IMR-90 (cell line): ENCODE results near the gene CRYBG2. TPM values are rescaled to one million over a fixed set of nuclear protein-coding genes. Genes with fewer than 3 reads are reported as not detected.

ENCODE experiments used
- ATAC-seq: fragments of 200-7000 bp; cut with Tn5 transposase; 2 replicates; pipeline ENCODE4 v1.9.1; 2020; ENCODE audit warnings: low read depth, mild to moderate bottlenecking, moderate library complexity
- BruUV-seq: library from RNA; stranded (reverse); fragments of 400-500 nt; replicated peaks from 2 replicates; lab custom pipeline; 2021; lab: Mats Ljungman, UMichigan
- CTCF ChIA-PET: fragments of 300-600 bp; formaldehyde crosslinking; extraction: SDS; loops from one replicate; lab custom pipeline; 2021; ENCODE audit warnings: antibody characterized with exemption; lab: Yijun Ruan, JAX
- POLR2A ChIA-PET: fragments of 300-600 bp; sonication (Branson Sonifier 250); formaldehyde crosslinking; loops from one replicate; lab custom pipeline; 2022; ENCODE audit warnings: antibody characterized with exemption; ENCODE audit not compliant: unreplicated experiment; lab: Charles Lee
- DNase-seq: peaks from one replicate; pipeline ENCODE4 v3.0.0; 2013
- H2AFZ ChIP-seq: replicated peaks from 2 replicates; pipeline ENCODE3; 2013; ENCODE audit warnings: low read length, mild to moderate bottlenecking; ENCODE audit not compliant: poor library complexity
- H2AK5ac ChIP-seq: 2 replicates; pipeline ENCODE4 v1.6.1; 2013; ENCODE audit warnings: low read depth, low read length, inconsistent platforms
- H2AK9ac ChIP-seq: replicated peaks from 2 replicates; pipeline ENCODE3; 2013; ENCODE audit warnings: mild to moderate bottlenecking, low read depth, low read length, moderate library complexity; ENCODE audit not compliant: poor library complexity
- H2BK120ac ChIP-seq: 2 replicates; pipeline ENCODE4 v1.6.1; 2013; ENCODE audit warnings: low read depth, low read length, inconsistent platforms
- H2BK15ac ChIP-seq: 3 replicates; pipeline ENCODE4 v1.6.1; 2013; ENCODE audit warnings: low read depth, low read length, inconsistent platforms
- H2BK20ac ChIP-seq: 2 replicates; pipeline ENCODE4 v1.6.1; 2013; ENCODE audit warnings: low read depth, mild to moderate bottlenecking, inconsistent platforms, low read length, moderate library complexity
- H2BK5ac ChIP-seq: 2 replicates; pipeline ENCODE4 v1.6.1; 2013; ENCODE audit warnings: mild to moderate bottlenecking, low read depth, low read length, inconsistent platforms; ENCODE audit not compliant: poor library complexity, severe bottlenecking
- H3K14ac ChIP-seq: replicated peaks from 2 replicates; pipeline ENCODE4 v1.6.1; 2013; ENCODE audit warnings: low read depth, low read length, inconsistent platforms
- H3K18ac ChIP-seq: 2 replicates; pipeline ENCODE4 v1.6.1; 2013; ENCODE audit warnings: low read depth, low read length, control low read depth
- H3K23ac ChIP-seq: 2 replicates; pipeline ENCODE4 v1.6.1; 2013; ENCODE audit warnings: low read depth, low read length, inconsistent platforms
- H3K27ac ChIP-seq: 2 replicates; pipeline ENCODE4 v1.5.1; 2013; ENCODE audit warnings: mild to moderate bottlenecking, control low read depth, low read length; ENCODE audit not compliant: insufficient read depth
- H3K27me3 ChIP-seq: 2 replicates; pipeline ENCODE4 v1.6.1; 2013; ENCODE audit warnings: low read length; ENCODE audit not compliant: control insufficient read depth, insufficient read depth
- H3K36me3 ChIP-seq: 2 replicates; pipeline ENCODE4 v1.6.1; 2013; ENCODE audit warnings: low read length, mixed read lengths; ENCODE audit not compliant: control insufficient read depth, insufficient read depth
- H3K4ac ChIP-seq: 2 replicates; pipeline ENCODE4 v1.6.1; 2013; ENCODE audit warnings: low read depth, low read length, inconsistent platforms
- H3K4me1 ChIP-seq: 2 replicates; pipeline ENCODE4 v1.6.1; 2013; ENCODE audit warnings: low read length, mixed read lengths; ENCODE audit not compliant: control insufficient read depth, insufficient read depth
- H3K4me2 ChIP-seq: 2 replicates; pipeline ENCODE4 v1.6.1; 2013; ENCODE audit warnings: low read depth, mild to moderate bottlenecking, control low read depth, low read length, moderate library complexity
- H3K4me3 ChIP-seq: 2 replicates; pipeline ENCODE4 v1.5.1; 2013; ENCODE audit warnings: low read depth, mild to moderate bottlenecking, control low read depth, low read length, moderate library complexity; ENCODE audit not compliant: insufficient read depth
- H3K56ac ChIP-seq: 2 replicates; pipeline ENCODE4 v1.6.1; 2013; ENCODE audit warnings: low read length, inconsistent platforms; ENCODE audit not compliant: insufficient read depth; ENCODE audit errors: extremely low read depth
- H3K79me1 ChIP-seq, 2 experiments: 2 replicates each; pipeline ENCODE4 v1.6.1; 2013; ENCODE audit warnings: low read length in 2 of 2, inconsistent platforms in 1 of 2, low read depth in 1 of 2
- H3K9ac ChIP-seq: 2 replicates; pipeline ENCODE4 v1.6.1; 2013; ENCODE audit warnings: low read depth, low read length, control low read depth
- H3K9me1 ChIP-seq: 2 replicates; pipeline ENCODE4 v1.6.1; 2013; ENCODE audit warnings: low read length, inconsistent platforms; ENCODE audit not compliant: insufficient read depth
- H3K9me3 ChIP-seq: 2 replicates; pipeline ENCODE4 v1.6.1; 2013; ENCODE audit warnings: low read length; ENCODE audit not compliant: control insufficient read depth, insufficient read depth
- H4K20me1 ChIP-seq: 2 replicates; pipeline ENCODE4 v1.6.1; 2013; ENCODE audit warnings: low read length, inconsistent platforms; ENCODE audit not compliant: insufficient read depth
- H4K5ac ChIP-seq: 2 replicates; pipeline ENCODE4 v1.6.1; 2013; ENCODE audit warnings: mild to moderate bottlenecking, low read depth, low read length, control low read depth
- H4K8ac ChIP-seq, 2 experiments: 2 replicates each; pipeline ENCODE4 v1.6.1; 2013; ENCODE audit warnings: low read depth in 2 of 2, low read length in 2 of 2, control low read depth in 1 of 2, inconsistent platforms in 1 of 2
- H4K91ac ChIP-seq: 2 replicates; pipeline ENCODE4 v1.6.1; 2013; ENCODE audit warnings: low read depth, low read length, inconsistent platforms; ENCODE audit not compliant: insufficient read depth
- CEBPB ChIP-seq: IDR thresholded peaks from 2 replicates; pipeline ENCODE4 v1.6.1; 2012; ENCODE audit warnings: low read depth, low read length, improper control_type of control experiment
- ELK1 ChIP-seq: fragments of 150-350 bp; IDR thresholded peaks from 2 replicates; pipeline ENCODE4 v1.6.1; 2016; ENCODE audit warnings: low read depth, mild to moderate bottlenecking, low read length, moderate library complexity, borderline replicate concordance
- FOS ChIP-seq: fragments of 150-350 bp; IDR thresholded peaks from 2 replicates; pipeline ENCODE4 v1.6.1; 2016; ENCODE audit warnings: low read depth, low read length
- MAFK ChIP-seq: IDR thresholded peaks from 2 replicates; pipeline ENCODE4 v1.6.1; 2012; ENCODE audit warnings: low read depth, low read length, improper control_type of control experiment
- MAZ ChIP-seq: IDR thresholded peaks from 2 replicates; pipeline ENCODE4 v1.6.1; 2012; ENCODE audit warnings: low read depth, mild to moderate bottlenecking, low read length, improper control_type of control experiment, moderate library complexity, borderline replicate concordance
- NFE2L2 ChIP-seq: fragments of 150-350 bp; IDR thresholded peaks from 2 replicates; pipeline ENCODE4 v1.6.1; 2016; ENCODE audit warnings: low read depth, mild to moderate bottlenecking, low read length
- RCOR1 ChIP-seq: IDR thresholded peaks from 2 replicates; pipeline ENCODE4 v1.6.1; 2012; ENCODE audit warnings: mild to moderate bottlenecking, low read length, improper control_type of control experiment; ENCODE audit not compliant: insufficient replicate concordance
- SMC3 ChIP-seq: fragments of 150-350 bp; IDR thresholded peaks from 2 replicates; pipeline ENCODE4 v1.6.1; 2016; ENCODE audit warnings: low read depth, mild to moderate bottlenecking, antibody characterized with exemption, low read length, moderate library complexity
- USF2 ChIP-seq: fragments of 150-350 bp; IDR thresholded peaks from 2 replicates; pipeline ENCODE4 v1.6.1; 2017; ENCODE audit warnings: mild to moderate bottlenecking, antibody characterized with exemption, low read length, low read depth
- WGBS, 2 experiments: methylation state at CpG; one replicate each; pipeline versions ENCODE4 v1.1.5 to v1.1.7; 2013; ENCODE audit warnings: missing lambda C conversion rate in 2 of 2; ENCODE audit not compliant: insufficient read length in 1 of 2; ENCODE audit errors: extremely low coverage in 2 of 2; 5-methylcytosine and 5-hydroxymethylcytosine counted together
- dilution Hi-C: fragments of 300-500 bp; cut with HindIII; formaldehyde crosslinking; loops from one replicate; pipeline ENCODE4 v1.14.3; 2018; ENCODE audit warnings: low sequenced_read_pairs; ENCODE audit not compliant: unreplicated experiment
- in situ Hi-C: fragments of 300-500 bp; cut with MboI; formaldehyde crosslinking; loops from 3 replicates; pipeline ENCODE4 v1.14.3; 2019; ENCODE audit warnings: low sequenced_read_pairs, inconsistent platforms, mixed read lengths
- intact Hi-C: fragments of 100-400 bp; cut with micrococcal nuclease; formaldehyde crosslinking; loops from 2 replicates; pipeline ENCODE4 v1.10.0; 2022
- polyA plus RNA-seq, 3 experiments: library from polyadenylated mRNA; depleted of rRNA; stranded (reverse); fragments of >200 nt; gene quantifications; 2 replicates each; pipeline ENCODE4 v1.2.3, GENCODE V29; 2012; ENCODE audit warnings: low replicate concordance in 1 of 3
- total RNA-seq: library from RNA; depleted of rRNA; stranded (reverse); fragments of >200 nt; gene quantifications from 2 replicates; pipeline ENCODE4 v1.2.3, GENCODE V29; 2012

The CRYBG2 gene
- total and polyA plus RNA-seq, 2 of the 4 experiments (the other 2 are of a cell fraction): not detected

GRCh38 chr1:26286064-26286416, 67.9 kb downstream of the CRYBG2 start:
- H3K79me1 ChIP-seq: peaks cover 20 to 56% of the 10 kb centered on the region in 2 experiments
- TF ChIP-seq CEBPB (no peak), SMC3 (no peak), NFE2L2 (no peak), MAZ (no peak), USF2 (no peak), FOS (no peak), MAFK (no peak), RCOR1 (no peak), ELK1 (no peak)
- H2AFZ ChIP-seq: no peak overlapping the region
- no peak overlapping the region for H3K56ac ChIP-seq
- 91% methylated on average over 1 of the region's 2 CpGs; no CpG with 5 or more reads in 1 of the 2 experiments for WGBS, 2 experiments
- H2BK5ac ChIP-seq: no peak overlapping the region
- 0 out of 2 replicates have a peak overlapping the region, but pooled peaks have one; percentile 62 for H2BK20ac ChIP-seq
- H3K9me1 ChIP-seq: peaks cover 38% of the 10 kb centered on the region
- ChIA-PET CTCF (interaction anchor here (0.6 to 1.5 kb wide), 4 partner anchors 10 to 1915 kb away, joined by 3 to 4 read pairs (median 4); no protein-coding TSS in a partner anchor), POLR2A (no interaction called here)
- no peak for DNase-seq
- dilution Hi-C loops: no loop called here
- H2BK15ac ChIP-seq: peak overlapping the region; percentile 48; the same call in 1 of the 3 replicates
- no peak overlapping the region for H3K4me3 ChIP-seq
- H4K91ac ChIP-seq: no peak overlapping the region
- H4K5ac ChIP-seq: no peak overlapping the region
- peaks cover 27% of the 10 kb centered on the region for H4K20me1 ChIP-seq
- H3K36me3 ChIP-seq: peaks cover 18% of the 10 kb centered on the region
- in situ Hi-C loops: no loop called here
- intact Hi-C loops: no loop called here
- no peak overlapping the region for H3K18ac ChIP-seq
- H3K9me3 ChIP-seq: no peaks in the 10 kb centered on the region
- H4K8ac ChIP-seq: no peak overlapping the region; a peak in 1 of 4 replicates
- 0 out of 2 replicates have a peak overlapping the region, but pooled peaks have one; percentile 10 for H3K4ac ChIP-seq
- no peaks in the 10 kb centered on the region for H3K27me3 ChIP-seq
- no peak overlapping the region for H3K27ac ChIP-seq
- no peak overlapping the region for H3K4me2 ChIP-seq
- H2AK9ac ChIP-seq: no peak overlapping the region
- H3K4me1 ChIP-seq: peaks cover 39% of the 10 kb centered on the region
- BruUV-seq: no TSS peak
- no peak overlapping the region; the same call in 1 of the 2 replicates for H2BK120ac ChIP-seq
- no peak for ATAC-seq
- no peak overlapping the region for H3K14ac ChIP-seq
- H3K9ac ChIP-seq: no peak overlapping the region
- no peak overlapping the region; the same call in 1 of the 2 replicates for H2AK5ac ChIP-seq
- no peak overlapping the region; the same call in 1 of the 2 replicates for H3K23ac ChIP-seq
